Mesenchymal stem cell (in vitro differentiated cells and primary cell): ENCODE measurements around the gene ZFYVE9.
A peak's percentile ranks its signal among the peaks of the same experiment; 100 is the strongest.

ENCODE experiments used
- DNase-seq: peaks from one replicate; pipeline ENCODE4 v3.0.0-alpha.2; 2013
- H2AFZ ChIP-seq: one replicate; pipeline ENCODE4 v1.6.1; 2013; ENCODE audit warnings: low read depth, mild to moderate bottlenecking, control low read depth, inconsistent platforms, low read length, moderate library complexity
- H2AK5ac ChIP-seq: 2 replicates; pipeline ENCODE4 v1.6.1; 2013; ENCODE audit warnings: low read length, moderate library complexity, mild to moderate bottlenecking, inconsistent platforms; ENCODE audit not compliant: severe bottlenecking
- H2BK120ac ChIP-seq: one replicate; pipeline ENCODE4 v1.6.1; 2013; ENCODE audit warnings: low read depth, mild to moderate bottlenecking, inconsistent platforms, low read length, moderate library complexity
- H2BK12ac ChIP-seq, 2 experiments: one replicate each; pipeline ENCODE4 v1.6.1; 2013; ENCODE audit warnings: inconsistent platforms in 2 of 2, low read length in 2 of 2, mild to moderate bottlenecking in 2 of 2, moderate library complexity in 2 of 2, control low read depth in 1 of 2
- H2BK15ac ChIP-seq: one replicate; pipeline ENCODE4 v1.6.1; 2013; ENCODE audit warnings: mild to moderate bottlenecking, low read depth, inconsistent platforms; ENCODE audit not compliant: poor library complexity, severe bottlenecking
- H2BK5ac ChIP-seq: 2 replicates; pipeline ENCODE4 v1.6.1; 2013; ENCODE audit warnings: low read depth, mild to moderate bottlenecking, low read length, control low read depth, inconsistent platforms; ENCODE audit not compliant: poor library complexity, severe bottlenecking
- H3K14ac ChIP-seq, 2 experiments: one replicate each; pipeline ENCODE4 v1.6.1; 2013; ENCODE audit warnings: inconsistent platforms in 2 of 2, low read length in 2 of 2, control low read depth in 1 of 2, mild to moderate bottlenecking in 1 of 2, moderate library complexity in 1 of 2
- H3K18ac ChIP-seq, 2 experiments: one replicate each; pipeline ENCODE4 v1.6.1; 2013; ENCODE audit warnings: inconsistent platforms in 2 of 2, low read length in 2 of 2, control low read depth in 1 of 2, low read depth in 1 of 2, mild to moderate bottlenecking in 1 of 2
- H3K23ac ChIP-seq, 2 experiments: one replicate each; pipeline ENCODE4 v1.6.1; 2013; ENCODE audit warnings: inconsistent platforms in 2 of 2, low read length in 2 of 2, mild to moderate bottlenecking in 2 of 2, moderate library complexity in 2 of 2, control low read depth in 1 of 2
- H3K27ac ChIP-seq: 2 replicates; pipeline ENCODE4 v1.5.1; 2013; ENCODE audit warnings: mild to moderate bottlenecking, moderate library complexity, low read length, control low read depth, inconsistent platforms; ENCODE audit not compliant: poor library complexity, severe bottlenecking
- H3K27me3 ChIP-seq, 2 experiments: 2 replicates each; pipeline versions ENCODE4 v1.6.1 to v1.7.0; 2013; ENCODE audit warnings: low read length in 2 of 2, mild to moderate bottlenecking in 2 of 2, moderate library complexity in 2 of 2, control low read depth in 1 of 2, inconsistent platforms in 1 of 2; ENCODE audit not compliant: control insufficient read depth in 1 of 2, insufficient read depth in 1 of 2
- H3K36me3 ChIP-seq, 2 experiments: 2 replicates each; pipeline versions ENCODE4 v1.6.1 to v1.7.0; 2013; ENCODE audit warnings: low read length in 2 of 2, control low read depth in 1 of 2, inconsistent platforms in 1 of 2, low read depth in 1 of 2, mild to moderate bottlenecking in 1 of 2; ENCODE audit not compliant: insufficient read depth in 2 of 2, control insufficient read depth in 1 of 2
- H3K4ac ChIP-seq, 2 experiments: one replicate each; pipeline ENCODE4 v1.6.1; 2013; ENCODE audit warnings: inconsistent platforms in 2 of 2, low read length in 2 of 2, mild to moderate bottlenecking in 2 of 2, moderate library complexity in 2 of 2, control low read depth in 1 of 2, low read depth in 1 of 2
- H3K4me1 ChIP-seq: 2 replicates; pipeline ENCODE4 v1.6.1; 2013; ENCODE audit warnings: low read depth, low read length, control low read depth; ENCODE audit not compliant: control insufficient read depth, insufficient read depth
- H3K4me2 ChIP-seq: 2 replicates; pipeline ENCODE4 v1.6.1; 2013; ENCODE audit warnings: low read length, mild to moderate bottlenecking, inconsistent platforms; ENCODE audit not compliant: poor library complexity, severe bottlenecking
- H3K4me3 ChIP-seq, 2 experiments: 2 replicates each; pipeline versions ENCODE4 v1.5.1 to v1.7.0; 2013; ENCODE audit warnings: low read length in 2 of 2, mild to moderate bottlenecking in 2 of 2, control low read depth in 1 of 2, low read depth in 1 of 2; ENCODE audit not compliant: insufficient read depth in 1 of 2
- H3K79me1 ChIP-seq: replicated peaks from 2 replicates; pipeline ENCODE4 v1.6.1; 2013; ENCODE audit warnings: mild to moderate bottlenecking, control low read depth, low read length, inconsistent platforms; ENCODE audit not compliant: poor library complexity, severe bottlenecking
- H3K9ac ChIP-seq: 2 replicates; pipeline ENCODE4 v1.7.0; 2013; ENCODE audit warnings: mild to moderate bottlenecking, low read length, moderate library complexity
- H3K9me3 ChIP-seq: 2 replicates; pipeline ENCODE4 v1.7.0; 2013; ENCODE audit warnings: mild to moderate bottlenecking, low read length; ENCODE audit not compliant: control insufficient read depth
- H4K8ac ChIP-seq: one replicate; pipeline ENCODE4 v1.6.1; 2013; ENCODE audit warnings: inconsistent platforms, mild to moderate bottlenecking, low read length, moderate library complexity
- H4K91ac ChIP-seq: one replicate; pipeline ENCODE4 v1.6.1; 2013; ENCODE audit warnings: mild to moderate bottlenecking, low read length, inconsistent platforms
- WGBS: methylation state at CpG from one replicate; pipeline ENCODE4 v1.1.7; 2013; ENCODE audit warnings: mixed read lengths; 5-methylcytosine and 5-hydroxymethylcytosine counted together

The ZFYVE9 gene

GRCh38 chr1:52158218-52158617, 16.3 kb downstream of the ZFYVE9 start:
- H2BK120ac ChIP-seq: no peak overlapping the region
- H3K79me1 ChIP-seq: peaks cover 41% of the 10 kb centered on the region
- H2AK5ac ChIP-seq: no peak overlapping the region
- no peak overlapping the region for H3K4ac ChIP-seq
- H3K9me3 ChIP-seq: no peaks in the 10 kb centered on the region
- H3K18ac ChIP-seq: no peak overlapping the region
- WGBS: 96% methylated on average over 4 of the region's 4 CpGs
- no peak overlapping the region for H3K4me3 ChIP-seq
- H2BK15ac ChIP-seq: no peak overlapping the region
- no peaks in the 10 kb centered on the region for H3K27me3 ChIP-seq
- no peak overlapping the region for H4K8ac ChIP-seq
- no peak for DNase-seq
- H2BK5ac ChIP-seq: no peak overlapping the region
- no peak overlapping the region for H3K27ac ChIP-seq
- no peak overlapping the region for H3K4me2 ChIP-seq
- H3K4me1 ChIP-seq: no peaks in the 10 kb centered on the region
- no peak overlapping the region for H2BK12ac ChIP-seq
- H4K91ac ChIP-seq: no peak overlapping the region
- H3K36me3 ChIP-seq: no peaks in the 10 kb centered on the region
- H3K23ac ChIP-seq: no peak overlapping the region
- no peak overlapping the region for H3K9ac ChIP-seq
- no peak overlapping the region for H2AFZ ChIP-seq
- H3K14ac ChIP-seq: no peak overlapping the region

GRCh38 chr1:52159033-52159789, 17.3 kb downstream of the ZFYVE9 start:
- no peak overlapping the region for H3K4ac ChIP-seq
- H3K14ac ChIP-seq: no peak overlapping the region
- H3K79me1 ChIP-seq: peaks cover 37% of the 10 kb centered on the region
- H3K4me3 ChIP-seq: no peak overlapping the region
- 97% methylated on average over 10 of the region's 10 CpGs for WGBS
- H3K23ac ChIP-seq: no peak overlapping the region
- H3K4me1 ChIP-seq: no peaks in the 10 kb centered on the region
- H3K36me3 ChIP-seq: no peaks in the 10 kb centered on the region
- no peak overlapping the region for H2AK5ac ChIP-seq
- no peak overlapping the region for H2BK120ac ChIP-seq
- no peak overlapping the region for H3K4me2 ChIP-seq
- no peak overlapping the region for H2AFZ ChIP-seq
- H3K27ac ChIP-seq: no peak overlapping the region
- H2BK5ac ChIP-seq: no peak overlapping the region
- H3K9ac ChIP-seq: no peak overlapping the region
- H2BK15ac ChIP-seq: no peak overlapping the region
- no peak overlapping the region for H4K8ac ChIP-seq
- H2BK12ac ChIP-seq: no peak overlapping the region
- no peaks in the 10 kb centered on the region for H3K9me3 ChIP-seq
- DNase-seq: no peak
- no peaks in the 10 kb centered on the region for H3K27me3 ChIP-seq
- no peak overlapping the region for H4K91ac ChIP-seq
- no peak overlapping the region for H3K18ac ChIP-seq

GRCh38 chr1:52162947-52163346, 21.1 kb downstream of the ZFYVE9 start:
- H3K9ac ChIP-seq: no peak overlapping the region
- no peak overlapping the region for H2BK120ac ChIP-seq
- no peak overlapping the region for H2AK5ac ChIP-seq
- H2BK12ac ChIP-seq: no peak overlapping the region
- no peak overlapping the region for H4K91ac ChIP-seq
- no peaks in the 10 kb centered on the region for H3K36me3 ChIP-seq
- H2BK5ac ChIP-seq: no peak overlapping the region
- no peaks in the 10 kb centered on the region for H3K27me3 ChIP-seq
- no peak overlapping the region for H3K4me3 ChIP-seq
- no peak overlapping the region for H4K8ac ChIP-seq
- H2AFZ ChIP-seq: no peak overlapping the region
- H3K4me2 ChIP-seq: no peak overlapping the region
- H3K18ac ChIP-seq: no peak overlapping the region
- H3K14ac ChIP-seq: no peak overlapping the region
- H3K4me1 ChIP-seq: peaks cover 3% of the 10 kb centered on the region
- no peak overlapping the region for H3K23ac ChIP-seq
- H2BK15ac ChIP-seq: no peak overlapping the region
- peaks cover 22% of the 10 kb centered on the region for H3K79me1 ChIP-seq
- no peaks in the 10 kb centered on the region for H3K9me3 ChIP-seq
- 96% methylated on average over 2 of the region's 2 CpGs for WGBS
- no peak overlapping the region for H3K27ac ChIP-seq
- no peak overlapping the region for H3K4ac ChIP-seq
- no peak for DNase-seq

- Histone ChIP-seq H3K27me3 (no peaks in the 10 kb centered on the region), H3K23ac (no peak overlapping the region), H2BK5ac (no peak overlapping the region), H3K9me3 (no peaks in the 10 kb centered on the region), H3K4me3 (no peak overlapping the region), H3K18ac (no peak overlapping the region), H2BK15ac (no peak overlapping the region), H3K4me1 (peaks cover 3% of the 10 kb centered on the region), H3K9ac (no peak overlapping the region), H3K27ac (no peak overlapping the region), H3K36me3 (no peaks in the 10 kb centered on the region), H2BK12ac (no peak overlapping the region), H2AK5ac (no peak overlapping the region), H2AFZ (no peak overlapping the region), H3K79me1 (peaks cover 16% of the 10 kb centered on the region), H3K4me2 (no peak overlapping the region), H4K91ac (peak overlapping the region; percentile 18), H2BK120ac (no peak overlapping the region), H4K8ac (no peak overlapping the region), H3K4ac (no peak overlapping the region), H3K14ac (no peak overlapping the region)
- WGBS: 99% methylated on average over 4 of the region's 4 CpGs
- peak; percentile 15 for DNase-seq
Measured at GRCh38 chr1:52164604-52165003, 22.7 kb downstream of the ZFYVE9 start.
